GM10248 (cell line): Measurements from ENCODE around the gene CACNA1E.
"Not testable (repeated sequence)": the region's sequence is repeated elsewhere in the genome, so short reads cannot be mapped to it uniquely, and the experiment has no call there.

Source experiments
- CTCF ChIA-PET: fragments of 300-600 bp; sonication (Branson Sonifier 250); formaldehyde crosslinking; extraction: SDS; loops from one replicate; lab custom pipeline; 2021; ENCODE audit warnings: antibody characterized with exemption; lab: Yijun Ruan, JAX
- POLR2A ChIA-PET: fragments of 350-650 bp; sonication (Branson Sonifier 250); formaldehyde crosslinking; extraction: SDS; loops from one replicate; lab custom pipeline; 2020; ENCODE audit warnings: antibody characterized with exemption; lab: Yijun Ruan, JAX
- DNase-seq: peaks from one replicate; pipeline ENCODE4 v3.0.0; 2012; ENCODE audit errors: extremely low spot score
- TF ChIP-seq, protein P1 (sequence below): IDR thresholded peaks from 2 replicates; pipeline ENCODE4 v1.5.1; 2012; ENCODE audit warnings: mild to moderate bottlenecking, low read depth; ENCODE audit errors: extremely low read depth, missing control alignments, control extremely low read depth

CACNA1E gene

DNA sequence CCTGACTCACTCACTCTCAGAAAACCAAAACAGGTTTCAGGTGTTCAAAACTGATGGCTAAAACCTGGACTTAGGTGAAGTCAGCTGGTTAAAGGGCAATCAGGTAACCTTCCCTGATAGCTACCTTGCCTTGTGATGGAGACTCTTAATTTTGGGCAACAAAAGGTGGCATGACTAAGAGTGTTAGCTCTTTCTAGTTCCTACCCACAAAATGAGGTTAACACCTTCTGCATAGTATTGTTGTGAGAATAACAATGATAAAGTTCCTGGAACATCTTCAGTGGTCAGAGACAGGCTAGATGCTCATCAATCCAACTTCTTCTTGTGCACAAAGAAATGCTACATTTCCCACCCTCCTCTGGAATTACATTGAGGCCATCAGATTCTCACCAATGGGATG, 363.4 kb downstream of the CACNA1E start:
- ChIA-PET POLR2A (no interaction called here), CTCF (interaction anchor here (1.0 kb wide), 1 partner anchor 12 kb away, joined by 3 read pairs; no protein-coding TSS in a partner anchor)
- TF ChIP-seq, protein P1, sequence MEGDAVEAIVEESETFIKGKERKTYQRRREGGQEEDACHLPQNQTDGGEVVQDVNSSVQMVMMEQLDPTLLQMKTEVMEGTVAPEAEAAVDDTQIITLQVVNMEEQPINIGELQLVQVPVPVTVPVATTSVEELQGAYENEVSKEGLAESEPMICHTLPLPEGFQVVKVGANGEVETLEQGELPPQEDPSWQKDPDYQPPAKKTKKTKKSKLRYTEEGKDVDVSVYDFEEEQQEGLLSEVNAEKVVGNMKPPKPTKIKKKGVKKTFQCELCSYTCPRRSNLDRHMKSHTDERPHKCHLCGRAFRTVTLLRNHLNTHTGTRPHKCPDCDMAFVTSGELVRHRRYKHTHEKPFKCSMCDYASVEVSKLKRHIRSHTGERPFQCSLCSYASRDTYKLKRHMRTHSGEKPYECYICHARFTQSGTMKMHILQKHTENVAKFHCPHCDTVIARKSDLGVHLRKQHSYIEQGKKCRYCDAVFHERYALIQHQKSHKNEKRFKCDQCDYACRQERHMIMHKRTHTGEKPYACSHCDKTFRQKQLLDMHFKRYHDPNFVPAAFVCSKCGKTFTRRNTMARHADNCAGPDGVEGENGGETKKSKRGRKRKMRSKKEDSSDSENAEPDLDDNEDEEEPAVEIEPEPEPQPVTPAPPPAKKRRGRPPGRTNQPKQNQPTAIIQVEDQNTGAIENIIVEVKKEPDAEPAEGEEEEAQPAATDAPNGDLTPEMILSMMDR, result no peak

GRCh38 chr1:181849071-181849470, 365.8 kb downstream of the CACNA1E start:
- no peak for DNase-seq
- ChIA-PET CTCF (no interaction called here), POLR2A (no interaction called here)
- TF ChIP-seq, protein P1, result no peak

More for the DNA sequence above, 363.4 kb downstream of the CACNA1E start:
- DNase-seq, result no peak

- CTCF ChIA-PET, POLR2A ChIA-PET, DNase-seq: not testable (repeated sequence)
Measured at GRCh38 chr1:181854212-181854611, 370.9 kb downstream of the CACNA1E start.

DNA sequence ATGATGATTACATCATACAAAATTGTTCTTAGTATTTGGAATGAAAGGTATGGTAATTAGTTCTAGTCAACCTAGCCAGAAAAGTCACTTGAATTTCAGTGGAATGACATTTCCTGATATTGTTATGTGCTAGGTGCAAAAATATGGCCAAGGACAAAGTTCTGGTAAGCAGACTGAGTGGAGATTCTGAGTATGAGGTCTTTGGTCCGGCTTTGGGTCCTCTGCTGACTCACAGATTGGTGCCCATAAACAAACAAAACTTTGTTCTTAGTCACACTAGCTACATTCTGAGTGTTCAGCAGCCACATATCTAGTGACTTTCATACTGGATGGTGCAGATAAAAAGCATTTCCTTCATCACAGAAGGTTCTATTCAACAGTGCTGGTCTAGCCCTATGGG, 372.1 kb downstream of the CACNA1E start:
- ChIA-PET CTCF (no interaction called here), POLR2A (no interaction called here)
- TF ChIP-seq, protein P1, result no peak
- no peak for DNase-seq
